Esophagus muscularis mucosa (tissue), 4 donors: Measurements from ENCODE around the gene PAQR9. TPM values are rescaled to one million over a fixed set of nuclear protein-coding genes. Genes with fewer than 3 reads are reported as not detected.

ENCODE experiments used
- DNase-seq: peaks from one replicate; pipeline ENCODE4 v3.0.0-alpha.2; 2017; ENCODE audit errors: extremely low spot score
- H3K27ac ChIP-seq, 4 donors: fragments of 200-600 bp; sonication (generic); replicated peaks in 1 of 4; 1 replicate in 3 of 4; 2 replicates in 1 of 4; pipeline ENCODE4 v1.5.1; 2016 to 2019; ENCODE audit warnings: mild to moderate bottlenecking in 1 of 4
- H3K27me3 ChIP-seq, 4 donors: fragments of 200-600 bp; sonication (generic); one replicate each; pipeline versions ENCODE4 v1.5.1 to v1.6.0; 2016 to 2019
- H3K36me3 ChIP-seq, 4 donors: fragments of 200-600 bp; sonication (generic); one replicate each; pipeline ENCODE4 v1.5.1; 2016 to 2019
- H3K4me1 ChIP-seq, 4 donors: fragments of 200-600 bp; sonication (generic); one replicate each; pipeline ENCODE4 v1.5.1; 2016 to 2019
- H3K4me3 ChIP-seq, 4 donors: fragments of 200-600 bp; sonication (generic); 1 replicate in 2 of 4; 2 replicates in 2 of 4; pipeline ENCODE4 v1.5.1; 2016 to 2019; ENCODE audit warnings: mild to moderate bottlenecking in 4 of 4, moderate library complexity in 1 of 4
- H3K9me3 ChIP-seq, 4 donors: fragments of 200-600 bp; sonication (generic); 1 replicate in 3 of 4; 2 replicates in 1 of 4; pipeline ENCODE4 v1.5.1; 2016 to 2019
- CTCF ChIP-seq, 3 experiments: fragments of 200-600 bp in 2 of 3; fragments of 450-650 bp in 1 of 3; sonication (generic) in 2 of 3; IDR thresholded peaks; one replicate each; pipeline ENCODE4 v1.5.1; 2017 to 2019; ENCODE audit warnings: antibody characterized with exemption in 3 of 3, mild to moderate bottlenecking in 2 of 3, moderate library complexity in 1 of 3
- EP300 ChIP-seq: sonication (generic); formaldehyde crosslinking; IDR thresholded peaks from one replicate; pipeline ENCODE4 v1.6.1; 2017; ENCODE audit warnings: antibody characterized with exemption
- POLR2A ChIP-seq: fragments of 450-650 bp; IDR thresholded peaks from one replicate; pipeline ENCODE4 v1.6.1; 2017; ENCODE audit warnings: antibody characterized with exemption, moderate library complexity, mild to moderate bottlenecking, low read depth
- POLR2AphosphoS5 ChIP-seq, 2 donors: sonication (generic); formaldehyde crosslinking; IDR thresholded peaks; one replicate each; pipeline ENCODE4 v1.6.1; 2017; ENCODE audit warnings: antibody characterized with exemption in 2 of 2
- WGBS: methylation state at CpG from one replicate; pipeline ENCODE4 v1.1.5; 2018; 5-methylcytosine and 5-hydroxymethylcytosine counted together
- intact Hi-C: fragments of 100-400 bp; cut with DNase I; formaldehyde crosslinking; loops from one replicate; pipeline ENCODE4 v1.15.1; 2023
- total RNA-seq, 4 donors: library from RNA; depleted of rRNA; stranded (reverse); fragments of >200 nt; gene quantifications; one replicate each; pipeline versions ENCODE4 v1.1.0 to v1.2.1, GENCODE V29; 2016

The PAQR9 gene
- total RNA-seq, 4 donors from 2014 or later: not detected

GRCh38 chr3:142947352-142947751 lies 16.1 kb downstream of the PAQR9 start:
- H3K27ac ChIP-seq: no peak overlapping the region
- intact Hi-C loops: no loop called here
- H3K4me1 ChIP-seq: peaks cover 3 to 8% (median 7%) of the 10 kb centered on the region in 4 donors
- TF ChIP-seq EP300 (no peak), POLR2AphosphoS5 (IDR thresholded peaks at IDR 0.05) (no peak), CTCF (IDR thresholded peaks at IDR 0.05) (no peak), POLR2A (no peak)
- no peaks in the 10 kb centered on the region for H3K9me3 ChIP-seq
- WGBS: no CpG with 5 or more reads among the region's 35 CpGs
- H3K27me3 ChIP-seq: peaks cover 0 to 38% (median 8%) of the 10 kb centered on the region in 4 donors
- peak overlapping the region in 3 of 4 donors; percentile 23 to 31 (median 26) for H3K4me3 ChIP-seq
- DNase-seq: no peak
- H3K36me3 ChIP-seq: no peaks in the 10 kb centered on the region

- intact Hi-C loops: no loop called here
- 80% methylated on average over 8 of the region's 8 CpGs for WGBS
- DNase-seq: peak; percentile 3
- no peak overlapping the region for H3K27ac ChIP-seq
- H3K4me1 ChIP-seq: peaks cover 3 to 8% (median 7%) of the 10 kb centered on the region in 4 donors
- H3K4me3 ChIP-seq: peak overlapping the region in 1 of 4 donors; percentile 23
- no peaks in the 10 kb centered on the region for H3K9me3 ChIP-seq
- no peaks in the 10 kb centered on the region for H3K36me3 ChIP-seq
- peaks cover 0 to 38% (median 8%) of the 10 kb centered on the region in 4 donors for H3K27me3 ChIP-seq
- no peak for TF ChIP-seq EP300
- no peak for TF ChIP-seq CTCF (IDR thresholded peaks at IDR 0.05)
- TF ChIP-seq POLR2A: no peak
- TF ChIP-seq POLR2AphosphoS5 (IDR thresholded peaks at IDR 0.05): no peak
Observed at GRCh38 chr3:142946861-142947260, 16.6 kb downstream of the PAQR9 start.

GRCh38 chr3:142945023-142945422 lies 18.5 kb downstream of the PAQR9 start:
- intact Hi-C loops: no loop called here
- H3K27me3 ChIP-seq: peaks cover 0 to 32% (median 8%) of the 10 kb centered on the region in 4 donors
- no peak for TF ChIP-seq POLR2A
- TF ChIP-seq EP300: no peak
- no peak for TF ChIP-seq CTCF (IDR thresholded peaks at IDR 0.05)
- no peak for TF ChIP-seq POLR2AphosphoS5 (IDR thresholded peaks at IDR 0.05)
- WGBS: 88% methylated on average over 4 of the region's 4 CpGs
- H3K27ac ChIP-seq: no peak overlapping the region
- no peaks in the 10 kb centered on the region for H3K36me3 ChIP-seq
- peak; percentile 57 for DNase-seq
- H3K9me3 ChIP-seq: no peaks in the 10 kb centered on the region
- no peak overlapping the region for H3K4me3 ChIP-seq
- peaks cover 3 to 8% (median 7%) of the 10 kb centered on the region in 4 donors for H3K4me1 ChIP-seq

GRCh38 chr3:142944342-142944741 lies 19.1 kb downstream of the PAQR9 start:
- WGBS: 71% methylated on average over 4 of the region's 4 CpGs
- no peak overlapping the region for H3K27ac ChIP-seq
- no peaks in the 10 kb centered on the region for H3K36me3 ChIP-seq
- no peak for DNase-seq
- intact Hi-C loops: no loop called here
- H3K4me3 ChIP-seq: no peak overlapping the region
- peaks cover 3 to 8% (median 7%) of the 10 kb centered on the region in 4 donors for H3K4me1 ChIP-seq
- no peak for TF ChIP-seq EP300
- no peak for TF ChIP-seq POLR2A
- TF ChIP-seq CTCF (IDR thresholded peaks at IDR 0.05): no peak
- TF ChIP-seq POLR2AphosphoS5 (IDR thresholded peaks at IDR 0.05): no peak
- no peaks in the 10 kb centered on the region for H3K9me3 ChIP-seq
- H3K27me3 ChIP-seq: peaks cover 0 to 32% (median 8%) of the 10 kb centered on the region in 4 donors

- peaks cover 0 to 32% (median 8%) of the 10 kb centered on the region in 4 donors for H3K27me3 ChIP-seq
- intact Hi-C loops: no loop called here
- TF ChIP-seq EP300: no peak
- TF ChIP-seq POLR2A: no peak
- TF ChIP-seq CTCF (IDR thresholded peaks at IDR 0.05): no peak
- no peak for TF ChIP-seq POLR2AphosphoS5 (IDR thresholded peaks at IDR 0.05)
- no peak overlapping the region for H3K4me3 ChIP-seq
- DNase-seq: no peak
- H3K9me3 ChIP-seq: no peaks in the 10 kb centered on the region
- H3K4me1 ChIP-seq: peaks cover 3 to 8% (median 7%) of the 10 kb centered on the region in 4 donors
- no peaks in the 10 kb centered on the region for H3K36me3 ChIP-seq
- H3K27ac ChIP-seq: no peak overlapping the region
Observed at GRCh38 chr3:142943870-142944269, 19.6 kb downstream of the PAQR9 start.
